Measurements from ENCODE around the gene MLN.

- TF ChIP-seq CTCF (IDR thresholded peaks at IDR 0.05) (no peak), POLR2A (IDR thresholded peaks at IDR 0.05) (no peak)
Measured at GRCh38 chr6:33774774-33775173, 29.0 kb downstream of the MLN start.
